ENCODE results near the gene ROBO3.

Gene ROBO3

GRCh38 chr11:124876818-124877630 is 11.8 kb downstream of the ROBO3 start:
- DNase-seq: no peak

GRCh38 chr11:124877631-124877909 is 12.3 kb downstream of the ROBO3 start:
- no peak for DNase-seq

- DNase-seq: no peak
Observed at GRCh38 chr11:124877910-124878758, 12.9 kb downstream of the ROBO3 start.

GRCh38 chr11:124878759-124879492 is 13.7 kb downstream of the ROBO3 start:
- no peak for DNase-seq

GRCh38 chr11:124879493-124880289 is 14.5 kb downstream of the ROBO3 start:
- DNase-seq: no peak

- DNase-seq: no peak
Observed at GRCh38 chr11:124880290-124880611, 15.0 kb downstream of the ROBO3 start.

- no peak for DNase-seq
Observed at GRCh38 chr11:124880958-124881357, 15.7 kb downstream of the ROBO3 start.

GRCh38 chr11:124882339-124883071 is 17.3 kb downstream of the ROBO3 start:
- no peak for DNase-seq

- DNase-seq: no peak
Observed at GRCh38 chr11:124884340-124884739, 19.1 kb downstream of the ROBO3 start.

- no peak for DNase-seq
Observed at GRCh38 chr11:124884869-124885479, 19.7 kb downstream of the ROBO3 start.

GRCh38 chr11:124886476-124886875 is 21.2 kb downstream of the ROBO3 start:
- no peak for DNase-seq

- no peak for DNase-seq
Observed at GRCh38 chr11:124886978-124887666, 21.9 kb downstream of the ROBO3 start.

GRCh38 chr11:124887667-124888013 is 22.4 kb downstream of the ROBO3 start:
- DNase-seq: no peak

- DNase-seq: peak; percentile 79
Observed at GRCh38 chr11:124889191-124890091, 24.2 kb downstream of the ROBO3 start.

- DNase-seq: no peak
Observed at GRCh38 chr11:124890151-124890550, 24.9 kb downstream of the ROBO3 start.

- DNase-seq: no peak
Observed at GRCh38 chr11:124890683-124891372, 25.6 kb downstream of the ROBO3 start.

- no peak for DNase-seq
Observed at GRCh38 chr11:124891373-124891861, 26.2 kb downstream of the ROBO3 start.

GRCh38 chr11:124892146-124892545 is 26.9 kb downstream of the ROBO3 start:
- DNase-seq: no peak

- DNase-seq: peak; percentile 45
Observed at GRCh38 chr11:124892750-124893454, 27.7 kb downstream of the ROBO3 start.

Measured in suppressor macrophage treated with lipopolysaccharide for 4 hours (primary cell).